GM18868 (cell line): ENCODE data around the gene SNX25.
"Not testable (repeated sequence)": the region's sequence is repeated elsewhere in the genome, so short reads cannot be mapped to it uniquely, and the experiment has no call there.

Source experiments
- ATAC-seq: cut with Tn5 transposase; IDR thresholded peaks from one replicate; pipeline ENCODE4 v1.9.1; 2021; ENCODE audit warnings: mild to moderate bottlenecking, moderate library complexity; ENCODE audit not compliant: unreplicated experiment

SNX25 gene

GRCh38 chr4:185204238-185204910 is 5.0 kb upstream of the SNX25 start:
- no peak for ATAC-seq

- not testable (repeated sequence) for ATAC-seq
These were observed 4.3 kb upstream of the SNX25 start for GRCh38 chr4:185205073-185205472.

- ATAC-seq = no peak
These were observed 3.6 kb upstream of the SNX25 start for GRCh38 chr4:185205697-185206342.

- ATAC-seq = no peak
These were observed 1.9 kb upstream of the SNX25 start for GRCh38 chr4:185207466-185207865.

- peak; percentile 6 for ATAC-seq
These were observed 379 bp downstream of the SNX25 start for GRCh38 chr4:185209852-185210101.

- ATAC-seq = peak; percentile 6
These were observed 944 bp downstream of the SNX25 start for GRCh38 chr4:185210102-185210981.

- no peak for ATAC-seq
These were observed 1.6 kb downstream of the SNX25 start for GRCh38 chr4:185211035-185211434.

- no peak for ATAC-seq
These were observed 2.2 kb downstream of the SNX25 start for GRCh38 chr4:185211641-185212040.

- ATAC-seq = no peak
These were observed 3.2 kb downstream of the SNX25 start for GRCh38 chr4:185212581-185212980.

GRCh38 chr4:185213877-185214276 is 4.5 kb downstream of the SNX25 start:
- ATAC-seq = peak; percentile 45

GRCh38 chr4:185215261-185215660 is 5.9 kb downstream of the SNX25 start:
- ATAC-seq = no peak

GRCh38 chr4:185217408-185217975 is 8.1 kb downstream of the SNX25 start:
- ATAC-seq = no peak

- no peak for ATAC-seq
These were observed 8.9 kb downstream of the SNX25 start for GRCh38 chr4:185218312-185218711.

GRCh38 chr4:185219551-185220344 is 10.3 kb downstream of the SNX25 start:
- ATAC-seq = peak; percentile 84

GRCh38 chr4:185221491-185221890 is 12.1 kb downstream of the SNX25 start:
- no peak for ATAC-seq

GRCh38 chr4:185221912-185222311 is 12.5 kb downstream of the SNX25 start:
- no peak for ATAC-seq

GRCh38 chr4:185222598-185222997 is 13.2 kb downstream of the SNX25 start:
- ATAC-seq = no peak

GRCh38 chr4:185224597-185224996 is 15.2 kb downstream of the SNX25 start:
- no peak for ATAC-seq

- ATAC-seq = no peak
These were observed 16.5 kb downstream of the SNX25 start for GRCh38 chr4:185225940-185226339.

- no peak for ATAC-seq
These were observed 17.7 kb downstream of the SNX25 start for GRCh38 chr4:185227131-185227551.
